ENCODE results near the gene CAMTA1.

The CAMTA1 gene

GRCh38 chr1:6979003-6979613 lies 193.9 kb downstream of the CAMTA1 start:
- DNase-seq (ENCODE audit: low spot score): no peak

GRCh38 chr1:6981595-6981994 lies 196.3 kb downstream of the CAMTA1 start:
- no peak for DNase-seq (ENCODE audit: low spot score)

- no peak for DNase-seq (ENCODE audit: low spot score)
These were observed 197.2 kb downstream of the CAMTA1 start for GRCh38 chr1:6982443-6982842.

GRCh38 chr1:6982860-6983259 lies 197.6 kb downstream of the CAMTA1 start:
- DNase-seq (ENCODE audit: low spot score): no peak

GRCh38 chr1:6984536-6984935 lies 199.3 kb downstream of the CAMTA1 start:
- no peak for DNase-seq (ENCODE audit: low spot score)

- no peak for DNase-seq (ENCODE audit: low spot score)
These were observed 199.7 kb downstream of the CAMTA1 start for GRCh38 chr1:6984986-6985385.

GRCh38 chr1:6985549-6986276 lies 200.5 kb downstream of the CAMTA1 start:
- DNase-seq (ENCODE audit: low spot score): no peak

- no peak for DNase-seq (ENCODE audit: low spot score)
These were observed 201.0 kb downstream of the CAMTA1 start for GRCh38 chr1:6986281-6986680.

GRCh38 chr1:6987940-6988339 lies 202.7 kb downstream of the CAMTA1 start:
- DNase-seq (ENCODE audit: low spot score): no peak

GRCh38 chr1:6988796-6989195 lies 203.5 kb downstream of the CAMTA1 start:
- no peak for DNase-seq (ENCODE audit: low spot score)

- DNase-seq (ENCODE audit: low spot score): no peak
These were observed 204.2 kb downstream of the CAMTA1 start for GRCh38 chr1:6989212-6990159.

GRCh38 chr1:6991266-6991665 lies 206.0 kb downstream of the CAMTA1 start:
- DNase-seq (ENCODE audit: low spot score): no peak

GRCh38 chr1:6995789-6996188 lies 210.5 kb downstream of the CAMTA1 start:
- no peak for DNase-seq (ENCODE audit: low spot score)

- DNase-seq (ENCODE audit: low spot score): no peak
These were observed 211.1 kb downstream of the CAMTA1 start for GRCh38 chr1:6996371-6996770.

GRCh38 chr1:6996866-6997265 lies 211.6 kb downstream of the CAMTA1 start:
- no peak for DNase-seq (ENCODE audit: low spot score)

- no peak for DNase-seq (ENCODE audit: low spot score)
These were observed 213.0 kb downstream of the CAMTA1 start for GRCh38 chr1:6998267-6998666.

GRCh38 chr1:6999826-7000225 lies 214.6 kb downstream of the CAMTA1 start:
- no peak for DNase-seq (ENCODE audit: low spot score)

GRCh38 chr1:7000720-7001119 lies 215.5 kb downstream of the CAMTA1 start:
- DNase-seq (ENCODE audit: low spot score): no peak

GRCh38 chr1:7002728-7003127 lies 217.5 kb downstream of the CAMTA1 start:
- DNase-seq (ENCODE audit: low spot score): no peak

- DNase-seq (ENCODE audit: low spot score): no peak
These were observed 218.4 kb downstream of the CAMTA1 start for GRCh38 chr1:7003676-7004075.

- DNase-seq (ENCODE audit: low spot score): no peak
These were observed 218.9 kb downstream of the CAMTA1 start for GRCh38 chr1:7004181-7004580.

GRCh38 chr1:7005762-7006161 lies 220.5 kb downstream of the CAMTA1 start:
- DNase-seq (ENCODE audit: low spot score): no peak
